NCI-H2196 treated with DMSO at 0.1 percent for 48 hours (cell line): Measurements from ENCODE around the gene HRH3.
A peak's percentile ranks its signal among the peaks of the same experiment; 100 is the strongest.

Experiments used
- DNase-seq: peaks from one replicate; lab custom pipeline; 2025; ENCODE audit not compliant: unreplicated experiment; lab: John Stamatoyannopoulos, UW

HRH3 gene

DNA sequence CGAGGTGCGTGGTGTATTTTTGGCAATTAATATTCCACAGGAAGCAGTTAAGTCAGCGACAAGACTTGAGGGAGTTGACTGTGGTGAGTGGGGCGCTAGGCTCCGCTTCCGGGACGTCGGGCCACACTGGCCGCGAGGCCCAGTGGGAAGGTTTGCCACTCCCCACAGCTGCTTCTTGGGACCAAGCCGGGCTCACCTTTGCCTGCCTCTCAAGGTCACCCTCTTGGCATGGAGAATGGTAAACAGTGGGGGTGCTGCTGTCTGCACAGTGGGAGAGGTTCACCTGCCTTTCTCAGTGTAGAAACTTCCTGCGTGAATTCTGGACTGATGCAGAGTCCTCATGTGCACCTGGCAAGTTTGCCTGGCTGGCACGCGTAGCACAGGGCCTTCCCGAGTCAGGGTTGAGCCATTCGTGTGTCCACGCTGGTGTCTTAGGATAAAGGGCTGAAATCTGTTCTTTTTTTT lies 24.6 kb upstream of the HRH3 start:
- DNase-seq, result no peak

DNA sequence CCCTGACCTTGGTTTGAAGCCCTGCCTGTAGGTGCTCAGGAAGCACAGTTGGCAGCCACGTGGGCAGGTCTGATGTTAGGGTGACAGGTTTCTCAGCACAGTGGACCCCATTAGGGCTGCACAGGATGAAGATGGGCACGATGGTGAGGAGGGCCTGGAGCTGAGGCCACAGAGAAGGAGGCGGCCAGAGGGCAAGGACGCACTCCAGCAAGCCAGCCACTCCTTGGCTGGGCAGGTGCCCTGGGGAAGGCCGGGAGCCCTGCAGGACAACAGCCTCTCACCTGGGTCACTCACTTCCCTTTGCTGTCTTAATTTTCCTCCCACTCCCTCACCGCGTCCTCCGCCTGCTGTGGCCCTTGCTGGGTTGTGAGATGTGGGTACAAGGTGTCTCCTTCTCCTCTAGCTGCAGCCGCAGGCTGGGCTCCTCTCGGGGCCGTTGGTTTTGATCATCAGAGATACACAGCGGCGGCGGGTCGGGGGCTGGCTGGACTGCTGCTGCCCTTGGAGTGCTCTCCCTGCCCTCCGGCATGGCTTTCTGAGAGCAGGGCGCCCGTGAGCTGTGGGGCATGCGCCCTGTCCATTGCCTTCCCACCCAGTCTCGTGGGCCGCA lies 23.9 kb upstream of the HRH3 start:
- DNase-seq, result no peak

DNA sequence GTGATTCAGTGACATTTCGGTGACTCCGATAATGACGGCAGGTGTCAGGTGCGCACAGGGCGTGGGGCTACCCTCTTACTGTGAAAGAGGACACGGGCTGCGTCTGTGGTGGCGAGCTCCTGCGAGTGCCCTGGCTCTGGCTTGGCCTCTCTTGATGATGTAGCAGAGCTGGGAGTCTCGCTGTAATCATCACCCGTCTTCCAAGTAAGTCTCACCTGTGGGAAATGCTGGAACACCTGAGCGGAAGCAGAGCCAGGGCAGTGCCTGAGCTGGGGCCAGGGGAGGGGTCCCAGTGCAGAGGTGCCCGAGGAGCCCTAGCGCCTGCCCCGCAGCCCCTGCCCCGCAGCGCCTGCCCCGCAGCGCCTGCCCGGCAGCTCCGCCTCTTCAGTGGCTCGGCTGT lies 23.0 kb upstream of the HRH3 start:
- no peak for DNase-seq

DNA sequence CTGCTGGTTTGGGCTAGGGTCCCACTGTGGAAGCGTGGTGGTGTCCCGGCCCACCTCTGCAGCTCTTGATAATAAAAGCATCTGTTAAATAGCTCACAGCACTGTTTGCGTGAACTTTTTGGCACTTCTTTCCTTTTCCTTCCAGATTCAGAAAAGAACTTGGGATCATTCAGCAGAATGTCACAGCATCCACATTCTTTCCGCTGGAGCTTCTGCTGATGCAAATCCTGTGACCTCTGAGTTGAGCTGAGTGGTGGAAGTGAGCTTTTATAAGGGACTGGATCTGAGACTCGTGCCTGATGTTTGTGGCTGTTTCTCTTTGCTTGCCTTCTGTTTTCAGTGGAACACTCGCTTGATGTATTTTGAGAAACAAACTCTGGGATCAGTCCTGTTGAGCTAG lies 22.1 kb upstream of the HRH3 start:
- DNase-seq, result no peak

DNA sequence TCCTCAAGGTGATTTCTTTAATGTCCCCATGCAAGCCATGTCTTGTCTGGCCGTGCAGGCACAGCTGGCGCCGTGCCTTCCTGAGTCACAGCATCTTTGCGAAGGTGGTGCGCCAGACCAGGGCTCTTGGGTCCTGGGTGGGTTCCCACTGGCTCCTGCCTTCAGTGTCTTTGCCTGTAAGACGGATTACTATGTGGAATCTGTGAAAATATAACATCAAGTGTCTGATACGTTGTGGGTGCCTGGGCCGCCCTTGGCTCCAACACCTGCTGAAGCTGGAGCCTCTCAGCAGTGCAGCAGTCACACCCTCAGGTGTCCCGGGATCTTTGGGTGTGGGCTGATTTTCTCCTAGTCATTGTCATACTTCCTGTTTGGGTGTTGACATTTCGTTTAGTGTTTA lies 21.4 kb upstream of the HRH3 start:
- no peak for DNase-seq

DNA sequence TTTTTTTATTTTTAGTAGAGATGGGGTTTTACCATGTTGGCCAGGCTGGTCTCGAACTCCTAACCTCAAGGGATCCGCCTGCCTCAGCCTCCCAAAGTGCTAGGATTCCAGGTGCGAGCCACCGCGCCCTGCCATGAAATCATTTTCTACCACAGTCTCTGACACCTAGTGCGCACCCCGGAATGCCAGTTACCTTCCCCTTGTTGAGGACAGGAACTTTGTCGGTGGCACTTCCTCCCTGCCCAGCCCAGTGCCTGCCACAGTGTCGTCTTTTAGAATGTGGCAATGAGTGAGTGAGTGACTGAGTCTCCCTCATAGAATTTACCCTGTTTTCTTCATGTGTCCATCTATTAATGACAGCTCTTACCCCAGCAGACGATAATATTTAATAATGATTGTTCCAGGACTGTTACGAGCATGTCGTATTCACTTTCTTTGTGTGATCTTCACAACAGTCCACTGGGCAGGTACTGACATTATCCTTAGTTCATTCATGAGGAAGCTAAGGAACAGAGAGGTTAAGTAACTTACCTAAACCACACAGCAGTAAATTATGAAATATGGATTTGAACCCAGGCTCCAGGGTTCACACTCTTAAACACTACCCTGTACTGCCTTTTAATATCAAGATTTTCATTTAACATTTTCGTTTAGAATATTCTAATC lies 20.1 kb upstream of the HRH3 start:
- DNase-seq, result no peak

DNA sequence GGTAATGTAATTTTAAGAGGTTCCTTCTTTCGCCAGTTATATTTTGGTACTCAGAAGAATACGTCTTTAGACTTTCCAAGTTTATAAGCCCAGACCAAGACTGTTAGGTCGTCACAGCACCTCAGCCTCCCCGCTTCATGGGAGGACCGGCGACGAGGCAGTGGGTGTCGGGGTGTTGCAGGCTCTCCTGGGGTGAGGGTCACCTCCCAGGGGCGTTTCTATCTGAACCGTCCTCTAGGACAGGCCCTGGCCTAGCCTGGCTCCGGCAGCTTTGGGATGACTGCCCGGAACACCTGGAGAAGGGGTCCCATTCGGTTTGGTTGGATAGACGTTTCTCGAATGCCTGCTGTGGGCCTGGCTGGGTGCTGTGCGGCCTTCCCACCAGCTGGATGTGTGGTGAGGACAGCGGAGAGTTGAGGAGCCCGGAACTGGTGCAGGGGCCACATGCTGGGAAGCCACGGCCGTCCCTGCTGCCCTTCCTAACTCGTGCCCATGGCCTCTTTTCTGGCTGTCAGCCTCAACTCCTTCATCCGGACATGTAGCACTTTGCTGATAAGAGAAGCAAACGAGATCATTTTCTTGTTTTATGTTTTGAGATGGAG lies 19.3 kb upstream of the HRH3 start:
- no peak for DNase-seq

DNA sequence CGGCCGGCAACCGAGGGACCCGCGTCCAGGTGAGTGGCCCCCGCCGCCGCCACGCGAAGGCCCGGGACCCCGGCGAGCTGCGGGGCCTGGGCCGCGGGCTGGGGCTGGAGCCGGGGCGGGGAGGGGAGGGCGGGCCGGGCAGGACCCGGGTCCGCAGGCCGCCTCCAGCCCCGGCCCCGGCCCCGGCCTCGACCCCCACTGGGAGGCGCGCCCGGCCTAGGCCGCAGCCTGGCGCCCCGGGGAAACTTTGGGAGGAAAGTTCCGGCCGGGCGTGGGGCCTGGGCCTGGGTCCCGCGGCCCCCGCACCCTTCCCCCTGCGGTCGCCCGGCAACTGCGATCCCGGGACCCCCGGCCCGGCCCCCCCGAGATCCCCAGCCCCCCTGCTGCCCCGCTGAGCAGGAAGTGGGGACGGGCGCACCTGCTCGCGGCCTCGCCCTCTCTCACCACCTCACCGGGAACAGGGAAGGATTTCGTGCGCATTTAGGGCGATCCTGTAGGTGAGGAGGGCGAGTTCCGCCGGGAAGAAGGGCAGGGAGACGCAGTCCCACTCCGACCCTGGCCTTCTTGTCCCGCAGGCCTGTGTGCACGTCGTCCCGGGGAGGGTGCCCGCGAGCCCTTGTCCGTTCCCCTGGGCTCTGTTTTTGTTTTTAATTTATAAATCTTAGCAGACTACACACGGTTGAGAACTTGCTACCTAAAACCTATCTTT lies 18.6 kb upstream of the HRH3 start:
- DNase-seq, result no peak

DNA sequence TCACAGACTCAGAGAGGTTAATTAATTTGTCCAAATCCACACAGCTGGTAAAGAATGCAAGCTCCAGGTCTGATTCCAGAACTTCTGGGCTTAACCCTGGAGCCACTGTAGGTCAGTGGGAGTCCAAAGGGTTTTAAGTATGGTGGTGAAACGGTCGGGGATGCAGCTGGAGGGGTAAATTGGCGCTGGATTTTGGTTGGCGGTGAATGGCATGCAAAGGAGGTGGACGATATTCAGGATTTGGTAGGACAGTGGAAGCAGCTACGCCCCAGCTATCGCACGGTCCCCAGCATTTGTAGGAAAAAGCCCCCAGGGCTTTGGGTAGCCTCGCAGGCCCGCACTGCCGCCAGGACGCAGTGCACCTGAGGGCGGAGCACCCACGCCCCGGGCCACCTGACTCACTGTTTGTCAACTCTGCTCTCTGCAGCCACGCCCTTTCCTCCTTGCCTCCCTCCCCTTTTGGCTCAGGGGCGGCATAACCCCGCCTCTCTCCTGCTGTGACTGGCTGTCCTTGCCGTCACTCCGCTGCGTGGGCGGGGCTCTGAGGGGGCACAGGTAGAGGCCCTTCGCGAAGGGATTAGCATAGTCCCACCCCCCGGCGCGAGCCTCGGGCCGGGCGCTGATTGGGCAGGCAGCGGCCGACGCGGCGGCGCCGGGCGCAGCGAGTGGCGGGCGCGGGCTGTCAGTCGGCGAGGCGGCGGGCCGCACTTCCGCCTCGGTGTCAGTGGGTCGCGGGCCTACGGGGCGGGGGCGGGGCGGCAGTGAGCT lies 17.9 kb upstream of the HRH3 start, which contains the start of gene OSBPL2:
OSBPL2 (plus strand) TSS at position 721 of the 768 bp plus-strand sequence. CDS start 17,664 bp downstream, outside the sequence.
- peak; percentile 94 for DNase-seq

DNA sequence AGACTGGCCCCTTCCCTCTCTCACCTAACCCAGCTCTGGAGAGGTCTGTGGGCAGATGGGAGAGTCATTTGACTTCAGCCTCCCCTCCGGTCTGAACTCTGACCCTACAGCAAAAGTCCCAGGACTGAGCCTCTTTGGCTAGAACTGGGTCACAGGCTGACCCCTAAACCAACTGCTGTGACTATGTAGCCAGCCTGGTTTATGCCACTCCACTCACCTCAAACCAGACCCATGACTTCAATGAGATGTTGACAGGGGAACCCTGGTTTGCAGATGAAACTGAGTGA lies 17.4 kb upstream of the HRH3 start:
- DNase-seq, result no peak

DNA sequence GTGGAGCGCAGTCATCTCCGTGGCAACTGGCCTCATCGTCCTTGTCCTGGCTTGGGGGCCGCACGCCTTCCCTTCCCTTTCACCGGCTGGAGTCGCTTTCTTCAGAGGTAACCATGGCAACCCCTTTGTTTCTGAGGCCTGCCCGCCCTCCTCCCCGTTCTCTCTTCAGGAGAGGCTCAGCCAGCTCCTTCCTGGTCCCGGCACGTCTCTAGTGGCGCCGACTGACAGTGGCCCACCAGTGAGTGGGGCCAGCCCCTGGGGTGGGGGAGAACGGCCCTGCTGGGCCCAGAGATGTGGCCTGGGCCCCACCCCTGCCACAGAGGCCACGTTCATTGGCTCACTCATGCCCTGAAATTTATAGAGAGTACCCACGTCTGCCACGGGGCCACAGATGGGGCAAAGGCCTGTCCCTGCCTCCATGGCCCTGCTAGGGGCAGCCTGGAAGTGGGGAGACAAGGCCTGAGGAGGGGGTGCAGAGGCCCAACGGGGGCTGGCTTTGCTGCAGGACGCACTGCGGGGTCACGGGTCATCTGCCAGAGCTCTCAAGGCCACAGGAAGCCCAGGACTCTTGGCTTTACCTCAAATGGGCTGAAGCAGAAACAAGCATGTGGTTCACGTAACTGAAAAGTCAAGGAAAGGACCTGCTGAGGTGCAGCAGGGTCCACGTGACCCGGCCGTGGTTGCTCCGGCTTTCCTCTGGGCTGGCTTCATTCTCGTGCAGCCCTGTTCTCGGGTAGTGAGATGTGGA lies 16.9 kb upstream of the HRH3 start:
- no peak for DNase-seq

DNA sequence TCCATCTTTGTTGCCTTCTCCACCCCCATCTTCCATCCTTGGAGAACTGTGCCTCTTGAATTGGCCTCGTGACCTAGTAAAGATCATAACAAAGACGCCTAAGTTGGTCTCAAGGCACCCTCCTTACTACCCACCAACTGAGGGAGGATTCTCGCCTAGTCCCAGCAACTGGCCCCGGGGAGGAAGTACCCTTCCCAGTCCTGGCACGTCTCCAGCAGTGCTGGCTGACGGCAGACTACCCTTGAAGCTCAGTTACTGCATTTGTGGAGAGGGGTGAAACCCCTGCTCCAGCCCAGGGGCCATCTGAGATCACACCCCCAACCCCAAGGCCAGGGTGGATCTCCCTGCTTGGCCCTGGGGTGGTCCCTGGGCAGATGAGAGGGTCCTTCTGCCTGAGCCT lies 16.1 kb upstream of the HRH3 start:
- no peak for DNase-seq

DNA sequence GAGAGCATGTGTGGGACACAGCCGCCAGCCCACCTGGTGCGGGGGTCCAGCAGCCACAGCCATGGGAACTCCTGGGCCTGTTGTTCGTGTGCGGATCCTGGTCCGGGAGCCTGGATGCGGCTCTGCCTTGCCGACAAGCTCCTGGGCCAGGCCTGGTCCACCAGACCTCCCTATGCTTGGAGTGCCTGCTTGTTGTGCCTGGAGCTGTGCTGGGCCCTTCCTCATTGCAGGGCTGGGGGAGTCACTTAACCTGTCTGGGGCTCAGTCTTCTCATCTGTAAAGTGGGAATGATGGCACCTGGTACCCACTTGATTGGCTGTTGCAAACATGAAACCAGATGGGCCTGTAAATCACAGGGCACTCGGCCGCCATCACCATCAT lies 15.7 kb upstream of the HRH3 start:
- no peak for DNase-seq

DNA sequence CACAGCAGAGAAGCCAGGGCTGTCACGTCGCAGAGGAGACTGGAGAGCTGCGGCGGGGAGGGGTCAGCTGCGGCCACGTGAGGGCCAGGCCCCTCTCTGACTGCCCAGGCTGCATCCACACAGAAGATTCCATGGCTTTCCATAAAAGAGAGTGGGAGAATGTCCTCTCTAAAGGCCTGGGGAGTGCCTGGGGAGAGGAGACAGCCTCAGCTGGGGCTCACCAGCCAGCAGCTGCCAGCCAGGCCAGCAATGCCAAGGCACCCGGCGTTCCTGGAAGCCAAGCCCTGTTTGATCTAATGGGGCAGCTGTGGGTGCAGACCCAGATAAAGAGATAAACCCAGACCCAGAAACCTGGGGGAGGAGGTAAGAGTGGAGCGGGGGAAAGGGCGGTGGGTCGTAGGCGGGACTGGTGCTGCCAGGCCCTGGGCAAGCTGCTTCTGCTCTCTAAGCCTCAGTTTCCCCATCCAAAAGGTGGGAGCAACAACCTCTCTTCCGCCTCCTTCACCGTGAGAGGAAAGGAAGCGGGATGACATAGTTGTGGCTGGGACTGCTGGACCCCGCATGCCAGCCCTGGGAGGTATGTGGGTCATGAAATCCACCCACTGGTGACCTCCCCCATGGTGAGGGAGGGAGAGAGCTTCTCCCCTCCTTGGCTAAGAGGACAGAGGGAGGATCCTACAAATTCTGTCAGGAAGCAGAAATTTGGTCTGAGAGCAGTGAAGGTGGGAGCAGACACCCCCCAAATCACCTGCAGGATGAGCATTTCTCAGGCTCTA lies 15.1 kb upstream of the HRH3 start:
- no peak for DNase-seq

DNA sequence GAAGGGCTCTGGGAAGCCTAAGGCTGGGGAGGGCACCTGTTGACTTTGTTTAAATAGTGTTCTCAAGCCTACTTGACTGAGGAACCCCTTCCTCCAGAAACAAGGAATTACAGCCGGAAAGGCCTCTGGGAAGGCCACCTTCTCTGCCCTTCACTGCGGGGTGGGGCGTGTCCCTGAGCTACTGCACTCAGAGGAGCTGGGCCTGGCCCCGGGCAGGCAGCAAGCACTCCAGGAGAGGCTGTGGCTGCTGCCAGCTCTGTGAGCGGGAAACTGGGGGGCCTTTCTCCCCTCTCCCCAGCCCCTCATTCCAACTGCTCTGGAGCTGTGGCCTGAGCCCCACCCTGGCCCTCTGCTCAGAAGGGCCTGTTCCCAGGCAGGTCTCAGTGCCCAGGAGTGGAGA lies 14.3 kb upstream of the HRH3 start:
- no peak for DNase-seq

DNA sequence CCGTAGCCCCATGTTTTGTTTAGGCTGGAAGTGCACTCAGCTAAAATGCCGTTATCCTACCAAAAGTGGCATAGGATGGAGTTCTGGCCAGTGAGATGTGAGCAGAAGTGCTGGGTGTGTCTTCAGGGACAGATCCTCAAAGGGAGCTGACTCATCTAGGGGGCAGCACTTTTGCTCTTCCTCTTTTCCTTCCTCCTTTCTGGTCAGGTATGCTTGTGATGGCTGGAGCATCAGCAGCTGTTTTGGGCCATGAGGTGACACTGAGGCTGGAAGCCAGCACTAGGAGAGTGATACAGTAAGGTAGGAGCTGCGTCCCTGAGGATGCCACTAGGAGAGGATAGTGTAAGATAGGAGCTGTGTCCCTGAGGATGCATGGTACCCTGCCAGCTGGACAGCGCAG lies 13.6 kb upstream of the HRH3 start:
- no peak for DNase-seq

DNA sequence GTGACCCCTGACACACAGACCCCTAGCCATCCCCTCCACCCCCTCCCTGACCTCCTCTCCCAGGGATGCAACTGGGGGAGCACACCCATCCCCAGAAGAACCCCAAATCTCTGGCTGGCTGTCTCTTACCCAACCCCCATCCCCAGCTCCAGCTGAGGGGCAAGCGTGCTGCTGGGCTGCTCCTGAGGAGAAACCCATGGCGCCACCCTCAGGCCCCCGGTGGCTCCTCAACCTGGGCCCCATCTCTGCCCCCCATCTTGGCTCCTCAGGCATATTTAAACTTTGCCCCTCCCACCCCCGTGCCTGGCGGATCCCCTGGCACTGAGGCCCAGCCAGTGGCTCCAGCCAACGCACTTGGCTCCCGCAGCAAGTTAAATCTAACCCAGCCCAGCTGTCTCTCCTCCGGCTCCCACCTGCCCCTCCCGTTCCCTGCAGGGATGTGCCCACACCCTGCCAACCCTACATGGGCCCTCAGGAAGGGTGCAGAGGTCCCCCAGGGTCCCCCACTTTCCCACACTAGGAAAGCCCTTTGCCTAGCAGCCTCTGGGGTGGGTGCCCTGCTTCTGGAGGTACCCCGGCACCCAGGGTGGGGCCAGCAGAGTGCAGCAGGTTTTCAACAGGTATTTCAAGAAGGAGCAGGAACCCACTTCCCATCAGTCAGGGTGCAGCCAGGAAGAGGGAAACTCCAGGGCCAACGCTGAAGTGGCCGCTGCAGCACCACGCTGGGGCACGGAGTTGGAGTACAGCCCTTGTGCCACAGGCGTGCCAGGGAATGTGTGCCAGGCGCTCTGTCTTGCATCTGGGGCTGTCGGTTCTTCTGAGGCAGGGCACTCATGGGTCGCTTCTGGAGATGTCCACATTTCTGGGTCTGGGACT lies 12.9 kb upstream of the HRH3 start:
- DNase-seq, result no peak

DNA sequence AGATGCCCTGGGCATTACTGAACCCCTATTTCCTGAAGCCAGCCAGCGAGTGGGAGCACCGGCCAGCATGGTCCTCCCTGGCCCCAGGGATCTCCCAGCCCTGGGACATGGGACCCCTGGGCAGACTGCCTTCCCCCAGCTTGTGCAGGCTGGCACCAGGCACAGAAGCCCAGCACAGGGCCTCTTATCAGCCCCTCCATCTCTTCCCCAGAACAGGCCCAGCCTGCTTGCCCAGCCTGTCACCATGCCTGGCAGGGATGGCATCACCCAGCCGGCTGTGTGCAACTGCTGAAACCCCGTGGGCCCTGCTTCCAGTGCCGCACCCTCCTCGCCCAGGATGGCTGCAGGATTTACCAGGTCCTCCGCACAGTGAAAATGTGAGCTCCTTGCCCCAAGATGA lies 12.1 kb upstream of the HRH3 start:
- no peak for DNase-seq

DNA sequence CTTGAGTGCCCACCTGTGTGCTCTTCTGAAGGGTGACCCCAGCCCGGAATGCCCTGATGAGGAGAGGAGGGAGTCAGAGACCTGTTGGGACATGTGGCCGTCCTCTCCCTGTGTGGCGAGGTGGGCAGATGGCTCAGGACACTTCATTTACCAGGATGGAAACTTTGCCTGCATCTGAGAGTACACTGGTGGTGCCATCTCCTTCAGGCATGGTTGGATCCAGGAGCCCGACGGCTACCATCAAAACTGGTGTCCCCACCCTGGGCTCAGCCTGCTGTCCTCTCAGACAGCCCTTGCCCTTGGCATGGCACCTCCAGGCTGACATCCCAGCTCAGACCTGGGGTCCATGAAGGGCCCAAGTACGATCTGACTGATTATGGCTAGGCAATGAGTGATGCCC lies 11.2 kb upstream of the HRH3 start:
- DNase-seq, result no peak
